GM23338 (cell line): ENCODE measurements around the gene GK2. TPM values are rescaled to one million over a fixed set of nuclear protein-coding genes. Genes with fewer than 3 reads are reported as not detected.

Experiments used
- ATAC-seq: fragments of 200-7000 bp; cut with Tn5 transposase; 3 replicates; pipeline ENCODE4 v1.9.1; 2020
- DNase-seq: peaks from one replicate; pipeline ENCODE4 v3.0.0-alpha.2; 2015; ENCODE audit warnings: low spot score
- H2AFZ ChIP-seq: fragments of 200-600 bp; sonication (generic); 2 replicates; pipeline ENCODE4 v1.8.0; 2016; ENCODE audit warnings: antibody characterized with exemption, mild to moderate bottlenecking, moderate library complexity
- H3F3A ChIP-seq: fragments of 200-600 bp; sonication (generic); replicated peaks from 2 replicates; pipeline ENCODE4 v1.8.0; 2017; ENCODE audit warnings: antibody characterized with exemption, mixed run types, low read depth
- H3K27ac ChIP-seq: fragments of 200-600 bp; sonication (generic); 2 replicates; pipeline ENCODE4 v1.6.1; 2016; ENCODE audit warnings: low read depth
- H3K27me3 ChIP-seq: fragments of 200-600 bp; sonication (generic); 2 replicates; pipeline ENCODE4 v1.8.0; 2016; ENCODE audit warnings: mild to moderate bottlenecking, mixed run types, moderate library complexity; ENCODE audit not compliant: insufficient read depth
- H3K36me3 ChIP-seq: fragments of 200-600 bp; sonication (generic); 2 replicates; pipeline ENCODE4 v1.8.0; 2016; ENCODE audit warnings: mild to moderate bottlenecking; ENCODE audit not compliant: insufficient read depth
- H3K4me1 ChIP-seq: fragments of 200-600 bp; sonication (generic); 2 replicates; pipeline ENCODE4 v1.8.0; 2016; ENCODE audit warnings: mild to moderate bottlenecking, moderate library complexity; ENCODE audit not compliant: insufficient read depth
- H3K4me2 ChIP-seq: fragments of 200-600 bp; sonication (generic); 2 replicates; pipeline ENCODE4 v1.7.1; 2017; ENCODE audit warnings: mixed run types
- H3K4me3 ChIP-seq: fragments of 200-600 bp; sonication (generic); 2 replicates; pipeline ENCODE4 v1.6.1; 2016; ENCODE audit warnings: mixed run types
- H3K79me2 ChIP-seq: fragments of 200-600 bp; sonication (generic); replicated peaks from 2 replicates; pipeline ENCODE4 v1.8.0; 2017; ENCODE audit warnings: mild to moderate bottlenecking; ENCODE audit not compliant: insufficient read depth
- H3K9me2 ChIP-seq: fragments of 200-600 bp; sonication (generic); 2 replicates; pipeline ENCODE4 v1.8.0; 2017; ENCODE audit not compliant: insufficient read depth
- H4K20me1 ChIP-seq: fragments of 200-600 bp; sonication (generic); replicated peaks from 2 replicates; pipeline ENCODE4 v1.8.0; 2017; ENCODE audit warnings: mild to moderate bottlenecking; ENCODE audit not compliant: insufficient read depth
- H3K27ac Mint-ChIP-seq: 2 replicates; pipeline ENCODE4 v1.8.0; 2020; ENCODE audit warnings: inconsistent platforms, mild to moderate bottlenecking, moderate library complexity, mixed read lengths
- H3K27me3 Mint-ChIP-seq: 3 replicates; pipeline ENCODE4 v1.8.0; 2022; ENCODE audit warnings: low read depth, mild to moderate bottlenecking, moderate library complexity, mixed read lengths, inconsistent platforms; ENCODE audit not compliant: insufficient read depth, poor library complexity
- H3K36me3 Mint-ChIP-seq: 3 replicates; pipeline ENCODE4 v1.8.0; 2021; ENCODE audit warnings: low read depth, mild to moderate bottlenecking, inconsistent platforms, moderate library complexity, mixed read lengths
- H3K4me1 Mint-ChIP-seq: 3 replicates; pipeline ENCODE4 v1.8.0; 2020; ENCODE audit warnings: mild to moderate bottlenecking, inconsistent platforms, mixed read lengths
- H3K4me3 Mint-ChIP-seq: 3 replicates; pipeline ENCODE4 v1.8.0; 2021; ENCODE audit warnings: moderate library complexity, mild to moderate bottlenecking, inconsistent platforms, mixed read lengths
- H3K9me3 Mint-ChIP-seq: 3 replicates; pipeline ENCODE4 v1.8.0; 2020; ENCODE audit warnings: moderate library complexity, mild to moderate bottlenecking, inconsistent platforms, mixed read lengths
- CREB1 ChIP-seq: fragments of 250-450 bp; sonication (Bioruptor Pico); IDR thresholded peaks from 2 replicates; pipeline ENCODE4 v1.5.0; 2020; ENCODE audit warnings: low read depth, mild to moderate bottlenecking, moderate library complexity
- EZH2 ChIP-seq: fragments of 200-600 bp; sonication (generic); IDR thresholded peaks from one replicate; pipeline ENCODE4 v1.8.0; 2017; ENCODE audit warnings: antibody characterized with exemption, mild to moderate bottlenecking, low read depth; ENCODE audit not compliant: unreplicated experiment
- EZH2phosphoT487 ChIP-seq: fragments of 200-600 bp; sonication (generic); IDR thresholded peaks from one replicate; pipeline ENCODE4 v1.8.1; 2018; ENCODE audit warnings: antibody characterized with exemption; ENCODE audit not compliant: unreplicated experiment
- JUNB ChIP-seq: IDR thresholded peaks from one replicate; pipeline ENCODE4 v1.6.1; 2016; ENCODE audit warnings: antibody characterized with exemption; ENCODE audit not compliant: unreplicated experiment
- NANOG ChIP-seq: IDR thresholded peaks from 2 replicates; pipeline ENCODE4 v1.6.1; 2016; ENCODE audit warnings: antibody characterized with exemption, borderline replicate concordance
- ZNF114 ChIP-seq: fragments of 250-450 bp; sonication (Bioruptor Pico); IDR thresholded peaks from 2 replicates; pipeline ENCODE4 v1.5.0; 2020; ENCODE audit warnings: mild to moderate bottlenecking, moderate library complexity
- ZNF331 ChIP-seq: fragments of 250-450 bp; sonication (Bioruptor Pico); IDR thresholded peaks from 2 replicates; pipeline ENCODE4 v1.5.0; 2020; ENCODE audit warnings: low read depth, mild to moderate bottlenecking, moderate library complexity
- long read RNA-seq: library from polyadenylated mRNA; unstranded; transcript quantifications from one replicate; pipeline ENCODE4 v2.0.0, GENCODE V29; 2020; ENCODE audit not compliant: unreplicated experiment
- polyA plus RNA-seq: library from polyadenylated mRNA; unstranded; fragments of >200 nt; fragmentation: Nextera tagmentation; extraction: Ambion mirVana; gene quantifications from 2 replicates; pipeline ENCODE4 v1.2.1, GENCODE V29; 2016
- total RNA-seq: library from RNA; depleted of rRNA; stranded (reverse); fragments of >200 nt; shearing (Covaris generic); gene quantifications from 2 replicates; pipeline ENCODE4 v1.2.3, GENCODE V29; 2014; rRNA removed
- TF ChIP-seq, protein P1 (sequence below), 2 experiments: fragments of 200-600 bp in 1 of 2; sonication (generic) in 1 of 2; conservative IDR thresholded peaks; 2 replicates each; pipeline versions ENCODE4 v1.5.1 to v1.6.1; 2016 to 2017; ENCODE audit warnings: antibody characterized with exemption in 2 of 2, low read depth in 2 of 2, mild to moderate bottlenecking in 2 of 2, moderate library complexity in 1 of 2
- TF ChIP-seq, protein P2 (sequence below): IDR thresholded peaks from 2 replicates; pipeline ENCODE4 v1.6.1; 2016; ENCODE audit warnings: antibody characterized with exemption
- TF ChIP-seq, protein P3 (sequence below): fragments of 250-450 bp; sonication (Bioruptor Pico); IDR thresholded peaks from 2 replicates; pipeline ENCODE4 v1.5.0; 2020; ENCODE audit warnings: mild to moderate bottlenecking, moderate library complexity

GK2 gene
- total RNA-seq (not detected in 2 replicates), polyA plus RNA-seq (not detected in 2 replicates)
- long read RNA-seq, result 0 reads

DNA sequence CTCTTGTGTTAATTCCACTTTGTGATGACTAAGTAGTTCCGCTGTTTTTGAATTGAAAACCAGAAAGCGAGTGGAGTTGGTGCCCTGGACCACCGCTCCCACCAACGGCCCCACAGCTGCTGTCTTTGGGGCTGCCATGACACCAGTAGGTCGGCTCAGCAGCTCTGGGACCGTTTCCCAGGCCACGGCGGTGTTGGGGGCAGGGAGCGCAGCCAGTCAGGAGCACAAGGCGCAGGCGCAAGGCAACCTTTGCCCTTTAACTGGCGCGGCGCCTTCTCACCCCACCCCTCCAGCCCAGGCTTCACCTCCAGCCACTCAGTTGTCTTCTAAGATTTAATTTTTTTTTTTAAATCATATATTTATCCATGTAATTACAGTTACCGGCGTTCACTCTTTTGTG lies at the start of gene GK2:
Gene GK2 (minus strand): TSS at position 166 of the 400 bp plus-strand sequence. CDS start 28 bp downstream, at position 138.
- no peak for TF ChIP-seq EZH2
- TF ChIP-seq, protein P1, sequence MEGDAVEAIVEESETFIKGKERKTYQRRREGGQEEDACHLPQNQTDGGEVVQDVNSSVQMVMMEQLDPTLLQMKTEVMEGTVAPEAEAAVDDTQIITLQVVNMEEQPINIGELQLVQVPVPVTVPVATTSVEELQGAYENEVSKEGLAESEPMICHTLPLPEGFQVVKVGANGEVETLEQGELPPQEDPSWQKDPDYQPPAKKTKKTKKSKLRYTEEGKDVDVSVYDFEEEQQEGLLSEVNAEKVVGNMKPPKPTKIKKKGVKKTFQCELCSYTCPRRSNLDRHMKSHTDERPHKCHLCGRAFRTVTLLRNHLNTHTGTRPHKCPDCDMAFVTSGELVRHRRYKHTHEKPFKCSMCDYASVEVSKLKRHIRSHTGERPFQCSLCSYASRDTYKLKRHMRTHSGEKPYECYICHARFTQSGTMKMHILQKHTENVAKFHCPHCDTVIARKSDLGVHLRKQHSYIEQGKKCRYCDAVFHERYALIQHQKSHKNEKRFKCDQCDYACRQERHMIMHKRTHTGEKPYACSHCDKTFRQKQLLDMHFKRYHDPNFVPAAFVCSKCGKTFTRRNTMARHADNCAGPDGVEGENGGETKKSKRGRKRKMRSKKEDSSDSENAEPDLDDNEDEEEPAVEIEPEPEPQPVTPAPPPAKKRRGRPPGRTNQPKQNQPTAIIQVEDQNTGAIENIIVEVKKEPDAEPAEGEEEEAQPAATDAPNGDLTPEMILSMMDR (conservative IDR thresholded peaks at IDR 0.05; ENCODE audit: low read depth in 2 of 2), result no peak
- H3K4me2 ChIP-seq, result no peak within 1 kb of the TSS
- H3K9me3 Mint-ChIP-seq, result no peaks in the 10 kb centered on the region

DNA sequence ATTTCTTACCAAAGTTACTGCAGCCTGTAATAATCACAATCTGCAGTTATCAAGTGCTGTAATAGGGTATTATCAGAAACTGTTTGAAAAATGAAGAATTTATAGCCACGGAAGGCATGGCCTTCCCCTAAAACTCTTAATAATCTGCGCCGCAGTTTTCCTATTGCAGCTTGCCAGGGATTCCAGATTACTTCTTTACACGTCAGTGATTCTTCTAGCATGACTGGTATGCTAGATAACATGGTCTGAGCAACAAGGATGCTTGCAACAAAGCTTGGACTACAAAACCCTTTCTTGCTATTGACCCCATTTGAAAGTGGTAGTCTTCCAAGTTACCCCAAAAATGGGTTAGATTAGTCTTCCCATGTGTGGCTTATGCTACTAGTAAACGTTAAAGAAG lies 47.2 kb upstream of the GK2 start:
- Histone ChIP-seq H3K4me3 (no peak overlapping the region), H3K4me1 (no peaks in the 10 kb centered on the region), H3K36me3 (no peaks in the 10 kb centered on the region), H3K79me2 (no peaks in the 10 kb centered on the region), H3K27me3 (no peaks in the 10 kb centered on the region), H2AFZ (no peak overlapping the region), H3K4me2 (no peak overlapping the region), H3F3A (no peaks in the 10 kb centered on the region), H3K9me2 (no peaks in the 10 kb centered on the region), H3K27ac (no peak overlapping the region), H4K20me1 (no peaks in the 10 kb centered on the region)
- H3K4me1 Mint-ChIP-seq, result 0 out of 3 replicates have a peak, but pooled peaks cover 6% of the 10 kb centered on the region
- DNase-seq, result no peak
- ATAC-seq, result no peak
- H3K36me3 Mint-ChIP-seq, result no peaks in the 10 kb centered on the region
- H3K4me3 Mint-ChIP-seq, result no peak overlapping the region
- H3K27ac Mint-ChIP-seq, result no peak overlapping the region
- no peaks in the 10 kb centered on the region for H3K27me3 Mint-ChIP-seq
- no peaks in the 10 kb centered on the region for H3K9me3 Mint-ChIP-seq
- TF ChIP-seq, protein P1 (conservative IDR thresholded peaks at IDR 0.05; ENCODE audit: low read depth in 2 of 2), result no peak
- no peak for TF ChIP-seq ZNF114 (CRISPR knock-in tag)
- TF ChIP-seq, protein P2, sequence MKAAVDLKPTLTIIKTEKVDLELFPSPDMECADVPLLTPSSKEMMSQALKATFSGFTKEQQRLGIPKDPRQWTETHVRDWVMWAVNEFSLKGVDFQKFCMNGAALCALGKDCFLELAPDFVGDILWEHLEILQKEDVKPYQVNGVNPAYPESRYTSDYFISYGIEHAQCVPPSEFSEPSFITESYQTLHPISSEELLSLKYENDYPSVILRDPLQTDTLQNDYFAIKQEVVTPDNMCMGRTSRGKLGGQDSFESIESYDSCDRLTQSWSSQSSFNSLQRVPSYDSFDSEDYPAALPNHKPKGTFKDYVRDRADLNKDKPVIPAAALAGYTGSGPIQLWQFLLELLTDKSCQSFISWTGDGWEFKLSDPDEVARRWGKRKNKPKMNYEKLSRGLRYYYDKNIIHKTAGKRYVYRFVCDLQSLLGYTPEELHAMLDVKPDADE, result no peak
- TF ChIP-seq ZNF331 (CRISPR knock-in tag), result no peak
- TF ChIP-seq NANOG, result no peak
- TF ChIP-seq, protein P3, sequence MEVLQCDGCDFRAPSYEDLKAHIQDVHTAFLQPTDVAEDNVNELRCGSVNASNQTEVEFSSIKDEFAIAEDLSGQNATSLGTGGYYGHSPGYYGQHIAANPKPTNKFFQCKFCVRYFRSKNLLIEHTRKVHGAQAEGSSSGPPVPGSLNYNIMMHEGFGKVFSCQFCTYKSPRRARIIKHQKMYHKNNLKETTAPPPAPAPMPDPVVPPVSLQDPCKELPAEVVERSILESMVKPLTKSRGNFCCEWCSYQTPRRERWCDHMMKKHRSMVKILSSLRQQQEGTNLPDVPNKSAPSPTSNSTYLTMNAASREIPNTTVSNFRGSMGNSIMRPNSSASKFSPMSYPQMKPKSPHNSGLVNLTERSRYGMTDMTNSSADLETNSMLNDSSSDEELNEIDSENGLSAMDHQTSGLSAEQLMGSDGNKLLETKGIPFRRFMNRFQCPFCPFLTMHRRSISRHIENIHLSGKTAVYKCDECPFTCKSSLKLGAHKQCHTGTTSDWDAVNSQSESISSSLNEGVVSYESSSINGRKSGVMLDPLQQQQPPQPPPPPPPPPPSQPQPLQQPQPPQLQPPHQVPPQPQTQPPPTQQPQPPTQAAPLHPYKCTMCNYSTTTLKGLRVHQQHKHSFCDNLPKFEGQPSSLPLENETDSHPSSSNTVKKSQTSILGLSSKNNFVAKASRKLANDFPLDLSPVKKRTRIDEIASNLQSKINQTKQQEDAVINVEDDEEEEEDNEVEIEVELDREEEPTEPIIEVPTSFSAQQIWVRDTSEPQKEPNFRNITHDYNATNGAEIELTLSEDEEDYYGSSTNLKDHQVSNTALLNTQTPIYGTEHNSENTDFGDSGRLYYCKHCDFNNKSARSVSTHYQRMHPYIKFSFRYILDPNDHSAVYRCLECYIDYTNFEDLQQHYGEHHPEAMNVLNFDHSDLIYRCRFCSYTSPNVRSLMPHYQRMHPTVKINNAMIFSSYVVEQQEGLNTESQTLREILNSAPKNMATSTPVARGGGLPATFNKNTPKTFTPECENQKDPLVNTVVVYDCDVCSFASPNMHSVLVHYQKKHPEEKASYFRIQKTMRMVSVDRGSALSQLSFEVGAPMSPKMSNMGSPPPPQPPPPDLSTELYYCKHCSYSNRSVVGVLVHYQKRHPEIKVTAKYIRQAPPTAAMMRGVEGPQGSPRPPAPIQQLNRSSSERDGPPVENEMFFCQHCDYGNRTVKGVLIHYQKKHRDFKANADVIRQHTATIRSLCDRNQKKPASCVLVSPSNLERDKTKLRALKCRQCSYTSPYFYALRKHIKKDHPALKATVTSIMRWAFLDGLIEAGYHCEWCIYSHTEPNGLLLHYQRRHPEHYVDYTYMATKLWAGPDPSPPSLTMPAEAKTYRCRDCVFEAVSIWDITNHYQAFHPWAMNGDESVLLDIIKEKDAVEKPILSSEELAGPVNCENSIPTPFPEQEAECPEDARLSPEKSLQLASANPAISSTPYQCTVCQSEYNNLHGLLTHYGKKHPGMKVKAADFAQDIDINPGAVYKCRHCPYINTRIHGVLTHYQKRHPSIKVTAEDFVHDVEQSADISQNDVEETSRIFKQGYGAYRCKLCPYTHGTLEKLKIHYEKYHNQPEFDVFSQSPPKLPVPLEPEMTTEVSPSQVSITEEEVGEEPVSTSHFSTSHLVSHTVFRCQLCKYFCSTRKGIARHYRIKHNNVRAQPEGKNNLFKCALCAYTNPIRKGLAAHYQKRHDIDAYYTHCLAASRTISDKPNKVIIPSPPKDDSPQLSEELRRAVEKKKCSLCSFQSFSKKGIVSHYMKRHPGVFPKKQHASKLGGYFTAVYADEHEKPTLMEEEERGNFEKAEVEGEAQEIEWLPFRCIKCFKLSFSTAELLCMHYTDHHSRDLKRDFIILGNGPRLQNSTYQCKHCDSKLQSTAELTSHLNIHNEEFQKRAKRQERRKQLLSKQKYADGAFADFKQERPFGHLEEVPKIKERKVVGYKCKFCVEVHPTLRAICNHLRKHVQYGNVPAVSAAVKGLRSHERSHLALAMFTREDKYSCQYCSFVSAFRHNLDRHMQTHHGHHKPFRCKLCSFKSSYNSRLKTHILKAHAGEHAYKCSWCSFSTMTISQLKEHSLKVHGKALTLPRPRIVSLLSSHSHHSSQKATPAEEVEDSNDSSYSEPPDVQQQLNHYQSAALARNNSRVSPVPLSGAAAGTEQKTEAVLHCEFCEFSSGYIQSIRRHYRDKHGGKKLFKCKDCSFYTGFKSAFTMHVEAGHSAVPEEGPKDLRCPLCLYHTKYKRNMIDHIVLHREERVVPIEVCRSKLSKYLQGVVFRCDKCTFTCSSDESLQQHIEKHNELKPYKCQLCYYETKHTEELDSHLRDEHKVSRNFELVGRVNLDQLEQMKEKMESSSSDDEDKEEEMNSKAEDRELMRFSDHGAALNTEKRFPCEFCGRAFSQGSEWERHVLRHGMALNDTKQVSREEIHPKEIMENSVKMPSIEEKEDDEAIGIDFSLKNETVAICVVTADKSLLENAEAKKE (CRISPR knock-in tag), result no peak
- no peak for TF ChIP-seq JUNB
- TF ChIP-seq EZH2, result no peak
- TF ChIP-seq EZH2phosphoT487, result no peak
- TF ChIP-seq CREB1 (CRISPR knock-in tag), result no peak

More for the DNA sequence above, at the start of gene GK2:
- Histone ChIP-seq H2AFZ (no peak within 1 kb of the TSS), H3F3A (no peaks in the 10 kb centered on the region), H3K79me2 (no peaks in the 10 kb centered on the region), H3K9me2 (no peaks in the 10 kb centered on the region), H3K27me3 (no peaks in the 10 kb centered on the region), H3K4me3 (no peak within 1 kb of the TSS), H3K27ac (no peak within 1 kb of the TSS), H4K20me1 (no peaks in the 10 kb centered on the region), H3K36me3 (no peaks in the 10 kb centered on the region), H3K4me1 (peaks cover 2% of the 10 kb centered on the region; the same call in 1 of the 2 replicates)
- ATAC-seq (no peak), DNase-seq (no peak)
- Mint-ChIP-seq H3K36me3 (no peaks in the 10 kb centered on the region), H3K4me1 (peaks cover 4% of the 10 kb centered on the region), H3K27ac (no peak within 1 kb of the TSS), H3K27me3 (no peaks in the 10 kb centered on the region), H3K4me3 (no peak within 1 kb of the TSS)
